Hematopoietic multipotent progenitor cell treated with erythropoietin and hydrocortisone succinate and interleukin-3 and kit ligand, for 15 days (in vitro differentiated cells): ENCODE measurements around the gene KRT72.

Source experiments
- DNase-seq: peaks from one replicate; pipeline ENCODE4 v3.0.0-alpha.2; 2015; ENCODE audit warnings: low spot score

KRT72 gene

GRCh38 chr12:52578469-52578868 is 22.8 kb downstream of the KRT72 start:
- no peak for DNase-seq

- DNase-seq: no peak
Measured at GRCh38 chr12:52577316-52577715, 23.9 kb downstream of the KRT72 start.

GRCh38 chr12:52575948-52576347 is 25.3 kb downstream of the KRT72 start:
- DNase-seq: no peak

GRCh38 chr12:52575256-52575655 is 26.0 kb downstream of the KRT72 start:
- no peak for DNase-seq

GRCh38 chr12:52573743-52574142 is 27.5 kb downstream of the KRT72 start, which contains the start of gene KRT74:
Gene KRT74, minus strand, starts transcription at chr12:52573843. Its CDS starts 66 bp downstream, at chr12:52573777.
- DNase-seq: no peak

- DNase-seq: no peak
Measured at GRCh38 chr12:52573306-52573705, 28.0 kb downstream of the KRT72 start.

GRCh38 chr12:52570511-52570910 is 30.8 kb downstream of the KRT72 start:
- no peak for DNase-seq

GRCh38 chr12:52568111-52568510 is 33.2 kb downstream of the KRT72 start:
- DNase-seq: no peak

- no peak for DNase-seq
Measured at GRCh38 chr12:52566847-52567291, 34.4 kb downstream of the KRT72 start.

GRCh38 chr12:52564582-52564981 is 36.7 kb downstream of the KRT72 start:
- DNase-seq: no peak

GRCh38 chr12:52561880-52562449 is 39.3 kb downstream of the KRT72 start:
- DNase-seq: no peak

- no peak for DNase-seq
Measured at GRCh38 chr12:52559979-52560378, 41.3 kb downstream of the KRT72 start.

- DNase-seq: no peak
Measured at GRCh38 chr12:52558781-52559445, 42.4 kb downstream of the KRT72 start.

- DNase-seq: no peak
Measured at GRCh38 chr12:52557476-52557875, 43.8 kb downstream of the KRT72 start.

GRCh38 chr12:52555577-52555976 is 45.7 kb downstream of the KRT72 start:
- DNase-seq: no peak

GRCh38 chr12:52552681-52553195 is 48.5 kb downstream of the KRT72 start, which contains the start of gene KRT71:
Gene KRT71, minus strand, starts transcription at chr12:52553145. Its CDS starts 68 bp downstream, at chr12:52553077.
- no peak for DNase-seq

- no peak for DNase-seq
Measured at GRCh38 chr12:52552055-52552454, 49.2 kb downstream of the KRT72 start.

- no peak for DNase-seq
Measured at GRCh38 chr12:52551216-52551865, 49.9 kb downstream of the KRT72 start.

GRCh38 chr12:52546126-52546525 is 55.1 kb downstream of the KRT72 start:
- DNase-seq: no peak

GRCh38 chr12:52543985-52544883 is 57.0 kb downstream of the KRT72 start:
- no peak for DNase-seq

GRCh38 chr12:52542785-52543318 is 58.4 kb downstream of the KRT72 start:
- no peak for DNase-seq

- no peak for DNase-seq
Measured at GRCh38 chr12:52542157-52542556, 59.1 kb downstream of the KRT72 start.
